Measurements from ENCODE around the gene MAN2C1. TPM values are rescaled to one million over a fixed set of nuclear protein-coding genes. Genes with fewer than 3 reads are reported as not detected.

The MAN2C1 gene
- total and polyA plus RNA-seq, 9 of the 15 experiments (the other 6 are each of a cell fraction or from before 2014, with no cell fraction given): 2.0 to 141 (median 39.9) TPM

- peak in 1 of 4 experiments; percentile 16 for DNase-seq (ENCODE audit: extremely low read depth in 1 of 4, low spot score in 3 of 4)
- no peaks in the 10 kb centered on the region for H3K27me3 ChIP-seq (ENCODE audit: control insufficient read depth in 2 of 2, insufficient read depth in 2 of 2, low read length in 2 of 2)
- H3K27ac ChIP-seq (ENCODE audit: extremely low read depth, low read depth, low read length): peak within 1 kb of the TSS; percentile 61; the same call in 2 of the 3 replicates
- peak within 1 kb of the TSS; percentile 72 to 89 for H3K9ac ChIP-seq (ENCODE audit: insufficient read depth in 1 of 2, low read depth in 2 of 2, low read length in 2 of 2)
- no peaks in the 10 kb centered on the region for H3K9me1 ChIP-seq (ENCODE audit: control insufficient read depth, insufficient read depth, low read length)
- ATAC-seq: no peak
- H3K4me2 ChIP-seq (ENCODE audit: insufficient read depth, low read length): peak within 1 kb of the TSS; percentile 80
- POLR2A ChIA-PET: interaction anchor here (1.0 kb wide), 1 partner anchor 232 kb away, joined by 3 read pairs; the partner anchor contains the start of gene PTPN9
- no peak for FAIRE-seq
- no peak for TF ChIP-seq NFE2 (IDR thresholded peaks at IDR 0.05; ENCODE audit: low read depth)
- no peak for TF ChIP-seq ZBTB8A (IDR thresholded peaks at IDR 0.05; ENCODE audit: partially characterized antibody)
- TF ChIP-seq, protein P1, sequence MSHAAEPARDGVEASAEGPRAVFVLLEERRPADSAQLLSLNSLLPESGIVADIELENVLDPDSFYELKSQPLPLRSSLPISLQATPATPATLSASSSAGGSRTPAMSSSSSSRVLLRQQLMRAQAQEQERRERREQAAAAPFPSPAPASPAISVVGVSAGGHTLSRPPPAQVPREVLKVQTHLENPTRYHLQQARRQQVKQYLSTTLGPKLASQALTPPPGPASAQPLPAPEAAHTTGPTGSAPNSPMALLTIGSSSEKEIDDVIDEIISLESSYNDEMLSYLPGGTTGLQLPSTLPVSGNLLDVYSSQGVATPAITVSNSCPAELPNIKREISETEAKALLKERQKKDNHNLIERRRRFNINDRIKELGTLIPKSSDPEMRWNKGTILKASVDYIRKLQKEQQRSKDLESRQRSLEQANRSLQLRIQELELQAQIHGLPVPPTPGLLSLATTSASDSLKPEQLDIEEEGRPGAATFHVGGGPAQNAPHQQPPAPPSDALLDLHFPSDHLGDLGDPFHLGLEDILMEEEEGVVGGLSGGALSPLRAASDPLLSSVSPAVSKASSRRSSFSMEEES (CRISPR knock-in tag; IDR thresholded peaks at IDR 0.05): no peak
- no peak for TF ChIP-seq ZNF165 (CRISPR knock-in tag; IDR thresholded peaks at IDR 0.05; ENCODE audit: borderline replicate concordance)
- TF ChIP-seq ZNF347 (CRISPR knock-in tag; IDR thresholded peaks at IDR 0.05; ENCODE audit: low read depth): no peak
- no peak for TF ChIP-seq PTBP1 (IDR thresholded peaks at IDR 0.05; ENCODE audit: low read depth, low read length)
- TF ChIP-seq, protein P2, sequence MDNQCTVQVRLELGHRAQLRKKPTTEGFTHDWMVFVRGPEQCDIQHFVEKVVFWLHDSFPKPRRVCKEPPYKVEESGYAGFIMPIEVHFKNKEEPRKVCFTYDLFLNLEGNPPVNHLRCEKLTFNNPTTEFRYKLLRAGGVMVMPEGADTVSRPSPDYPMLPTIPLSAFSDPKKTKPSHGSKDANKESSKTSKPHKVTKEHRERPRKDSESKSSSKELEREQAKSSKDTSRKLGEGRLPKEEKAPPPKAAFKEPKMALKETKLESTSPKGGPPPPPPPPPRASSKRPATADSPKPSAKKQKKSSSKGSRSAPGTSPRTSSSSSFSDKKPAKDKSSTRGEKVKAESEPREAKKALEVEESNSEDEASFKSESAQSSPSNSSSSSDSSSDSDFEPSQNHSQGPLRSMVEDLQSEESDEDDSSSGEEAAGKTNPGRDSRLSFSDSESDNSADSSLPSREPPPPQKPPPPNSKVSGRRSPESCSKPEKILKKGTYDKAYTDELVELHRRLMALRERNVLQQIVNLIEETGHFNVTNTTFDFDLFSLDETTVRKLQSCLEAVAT (IDR thresholded peaks at IDR 0.05): peak in 1 of 2 experiments; percentile 69; a peak in 1 of 4 replicates
- 0 out of 2 replicates have a peak, but pooled peaks have one; percentile 29 for TF ChIP-seq ZNF766 (CRISPR knock-in tag; conservative IDR thresholded peaks at IDR 0.05)
- TF ChIP-seq LEF1 (IDR thresholded peaks at IDR 0.05): no peak
- TF ChIP-seq CTCFL (IDR thresholded peaks at IDR 0.05; ENCODE audit: borderline replicate concordance, insufficient read depth, low read depth, low read length, poor library complexity, severe bottlenecking): no peak
- peak; percentile 98 for TF ChIP-seq ZBTB33 (CRISPR knock-in tag; IDR thresholded peaks at IDR 0.05)
- no peak for TF ChIP-seq WHSC1 (IDR thresholded peaks at IDR 0.05; ENCODE audit: low read length)
- 0 out of 2 replicates have a peak, but pooled peaks have one; percentile 0 for TF ChIP-seq KDM2B (CRISPR knock-in tag; IDR thresholded peaks at IDR 0.05)
- 0 out of 4 replicates have a peak, but pooled peaks of 1 of the 2 experiments have one; percentile 25 for TF ChIP-seq FOXK2 (conservative IDR thresholded peaks at IDR 0.05 in 1 of 2, IDR thresholded peaks at IDR 0.05 in 1 of 2; ENCODE audit: low read depth in 2 of 2)
- TF ChIP-seq KAT7 (CRISPR knock-in tag; IDR thresholded peaks at IDR 0.05; ENCODE audit: borderline replicate concordance): no peak
- intact Hi-C loops (cut with micrococcal nuclease): no loop called here
- peak within 1 kb of the TSS; percentile 95 for H2AFZ ChIP-seq (ENCODE audit: low read depth, low read length)
- no peaks in the 10 kb centered on the region for H3K9me3 ChIP-seq (replicated peaks; ENCODE audit: control insufficient read depth, insufficient read depth, low read depth, low read length)
- 75% methylated on average over 20 of the region's 20 CpGs for WGBS (ENCODE audit: insufficient coverage, low coverage, missing lambda C conversion rate)
- no peaks in the 10 kb centered on the region for H3K79me2 ChIP-seq (ENCODE audit: control insufficient read depth, insufficient read depth, low read length)
- peak within 1 kb of the TSS; percentile 55 for H3K4me3 ChIP-seq
- CTCF ChIA-PET (ENCODE audit: low intra/inter-chr PET ratio): no interaction called here
- in situ Hi-C loops (cut with MboI): no loop called here
- no TSS peak for BruUV-seq (replicated peaks)
- no peaks in the 10 kb centered on the region for H4K20me1 ChIP-seq (replicated peaks; ENCODE audit: control insufficient read depth, insufficient read depth, low read length)
- peaks cover 4 to 25% of the 10 kb centered on the region in 2 experiments; a peak in 3 of 5 replicates for H3K4me1 ChIP-seq (replicated peaks in 1 of 2; ENCODE audit: control insufficient read depth in 2 of 2, insufficient read depth in 2 of 2, low read length in 2 of 2)
- H3K36me3 ChIP-seq (ENCODE audit: control insufficient read depth, insufficient read depth, low read length): no peaks in the 10 kb centered on the region
These were observed 21.6 kb downstream of the MAN2C1 start, which contains the start of gene NEIL1 for GRCh38 chr15:75346796-75347221. Gene NEIL1 (plus strand): TSS chr15:75347039. CDS start chr15:75348906, 1,867 bp downstream.
